Chondrocyte (in vitro differentiated cells): Measurements from ENCODE around the gene LIN52. TPM values are rescaled to one million over a fixed set of nuclear protein-coding genes. Genes with fewer than 3 reads are reported as not detected.

Source experiments
- DNase-seq: peaks from one replicate; pipeline ENCODE4 v3.0.0; 2021; ENCODE audit warnings: mixed read lengths, low spot score
- H3K27ac Mint-ChIP-seq: one replicate; pipeline ENCODE4 v1.8.0; 2021; ENCODE audit warnings: mild to moderate bottlenecking, moderate library complexity, mixed read lengths; ENCODE audit not compliant: unreplicated experiment
- H3K27me3 Mint-ChIP-seq: 2 replicates; pipeline ENCODE4 v1.8.0; 2021; ENCODE audit warnings: low read depth, mixed read lengths
- H3K36me3 Mint-ChIP-seq: 2 replicates; pipeline ENCODE4 v1.8.0; 2021; ENCODE audit warnings: low read depth, mixed read lengths
- H3K4me1 Mint-ChIP-seq: 2 replicates; pipeline ENCODE4 v1.8.0; 2021; ENCODE audit warnings: low read depth, mild to moderate bottlenecking, mixed read lengths
- H3K4me3 Mint-ChIP-seq: one replicate; pipeline ENCODE4 v1.8.0; 2021; ENCODE audit warnings: mild to moderate bottlenecking, moderate library complexity, mixed read lengths; ENCODE audit not compliant: unreplicated experiment
- H3K9me3 Mint-ChIP-seq: 2 replicates; pipeline ENCODE4 v1.8.0; 2021; ENCODE audit warnings: low read depth, mixed read lengths
- long read RNA-seq: library from polyadenylated mRNA; stranded (forward); transcript quantifications from one replicate; pipeline ENCODE4 v2.0.0, GENCODE V29; 2021
- total RNA-seq: library from RNA; stranded (reverse); gene quantifications from 3 replicates; pipeline ENCODE4 v1.2.1, GENCODE V29; 2021
- TF ChIP-seq, protein P1 (sequence below): fragments of 200-600 bp; sonication (generic); IDR thresholded peaks from 2 replicates; pipeline ENCODE4 v1.5.0; 2021; ENCODE audit warnings: antibody characterized with exemption, mild to moderate bottlenecking, moderate library complexity

The LIN52 gene, protein sequence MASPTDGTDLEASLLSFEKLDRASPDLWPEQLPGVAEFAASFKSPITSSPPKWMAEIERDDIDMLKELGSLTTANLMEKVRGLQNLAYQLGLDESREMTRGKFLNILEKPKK
- 6.6 to 9.3 TPM (median 7.5 TPM) in 3 replicates for total RNA-seq
- long read RNA-seq, transcript LIN52-205 (6 exons, 2,776 nt), result major isoform, 19 of 22 reads
- long read RNA-seq, partial matches to known transcripts, result 0 of 22 reads
- long read RNA-seq, other reads (novel, unspliced or antisense), result 2 of 22 reads

DNA sequence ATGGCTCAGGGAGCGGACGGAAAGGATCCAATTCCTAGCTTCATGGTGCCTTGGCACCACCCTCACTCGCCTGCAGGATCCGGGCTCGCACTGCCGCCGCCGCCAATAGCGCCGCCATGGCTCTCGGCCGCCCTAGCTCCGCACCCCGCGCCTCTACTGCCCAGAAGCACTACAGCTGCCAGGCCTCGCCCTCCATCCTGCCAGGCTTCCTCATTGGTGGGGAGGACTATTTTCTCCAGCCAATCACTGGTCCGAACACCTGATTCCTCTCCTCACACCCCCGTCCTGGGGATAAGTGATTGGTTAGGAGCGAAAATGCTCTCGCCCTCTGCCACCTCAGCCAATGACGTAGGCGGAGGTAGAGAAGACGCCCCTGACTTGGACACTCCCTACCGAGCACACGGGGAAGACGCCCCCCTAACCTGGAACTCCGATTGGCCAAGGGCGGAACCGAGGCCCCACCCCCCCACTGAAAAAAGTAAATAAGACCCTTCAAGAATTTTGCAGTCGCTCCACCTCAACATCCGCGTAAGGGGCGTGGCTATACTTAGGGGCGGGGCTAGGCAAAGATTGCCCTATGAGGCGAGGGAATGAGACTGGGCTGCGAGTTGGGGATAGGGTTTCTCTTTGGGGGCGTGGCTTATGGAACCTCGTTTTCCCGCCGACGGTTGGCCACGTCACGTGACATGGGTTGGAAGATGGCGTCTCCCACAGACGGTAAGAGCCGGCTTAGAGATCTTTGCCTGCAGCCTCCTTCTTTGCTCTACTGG lies at the start of gene LIN52, which contains the start of gene ALDH6A1:
Gene LIN52 (plus strand): TSS at position 680 of the 770 bp plus-strand sequence. CDS start 19 bp downstream, at position 699.
Gene ALDH6A1 (minus strand): TSS at position 177 of the 770 bp plus-strand sequence. CDS start 59 bp downstream, at position 118.
- DNase-seq, result peak; percentile 99
- Mint-ChIP-seq H3K27me3 (no peaks in the 10 kb centered on the region), H3K9me3 (no peaks in the 10 kb centered on the region), H3K27ac (peak within 1 kb of the TSS; percentile 97), H3K4me1 (peaks cover 25% of the 10 kb centered on the region), H3K36me3 (peaks cover 2% of the 10 kb centered on the region), H3K4me3 (peak within 1 kb of the TSS; percentile 96)
- TF ChIP-seq, protein P1, sequence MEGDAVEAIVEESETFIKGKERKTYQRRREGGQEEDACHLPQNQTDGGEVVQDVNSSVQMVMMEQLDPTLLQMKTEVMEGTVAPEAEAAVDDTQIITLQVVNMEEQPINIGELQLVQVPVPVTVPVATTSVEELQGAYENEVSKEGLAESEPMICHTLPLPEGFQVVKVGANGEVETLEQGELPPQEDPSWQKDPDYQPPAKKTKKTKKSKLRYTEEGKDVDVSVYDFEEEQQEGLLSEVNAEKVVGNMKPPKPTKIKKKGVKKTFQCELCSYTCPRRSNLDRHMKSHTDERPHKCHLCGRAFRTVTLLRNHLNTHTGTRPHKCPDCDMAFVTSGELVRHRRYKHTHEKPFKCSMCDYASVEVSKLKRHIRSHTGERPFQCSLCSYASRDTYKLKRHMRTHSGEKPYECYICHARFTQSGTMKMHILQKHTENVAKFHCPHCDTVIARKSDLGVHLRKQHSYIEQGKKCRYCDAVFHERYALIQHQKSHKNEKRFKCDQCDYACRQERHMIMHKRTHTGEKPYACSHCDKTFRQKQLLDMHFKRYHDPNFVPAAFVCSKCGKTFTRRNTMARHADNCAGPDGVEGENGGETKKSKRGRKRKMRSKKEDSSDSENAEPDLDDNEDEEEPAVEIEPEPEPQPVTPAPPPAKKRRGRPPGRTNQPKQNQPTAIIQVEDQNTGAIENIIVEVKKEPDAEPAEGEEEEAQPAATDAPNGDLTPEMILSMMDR, result peak; percentile 43

DNA sequence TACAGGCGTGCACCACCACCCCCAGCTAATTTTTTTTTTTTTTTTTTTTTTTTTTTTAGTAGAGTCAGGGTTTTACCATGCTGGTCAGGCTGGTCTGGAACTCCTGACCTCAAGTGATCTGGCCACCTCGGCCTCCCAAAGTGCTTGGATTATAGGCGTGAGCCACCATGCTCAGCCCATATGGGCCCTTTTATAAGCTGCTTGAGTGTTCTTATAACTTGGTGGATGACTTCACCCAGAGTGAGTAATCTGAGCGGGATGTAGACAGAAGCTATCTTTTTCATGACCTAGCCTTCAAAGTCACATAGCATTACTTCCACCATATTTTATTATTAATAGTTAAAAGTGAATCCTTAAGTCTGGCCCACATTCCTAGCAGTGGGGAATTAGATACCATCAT lies 49.2 kb upstream of the LIN52 start:
- Mint-ChIP-seq H3K27ac (no peak overlapping the region), H3K36me3 (peaks cover 9% of the 10 kb centered on the region), H3K4me1 (no peaks in the 10 kb centered on the region), H3K4me3 (no peak overlapping the region), H3K9me3 (no peaks in the 10 kb centered on the region), H3K27me3 (no peaks in the 10 kb centered on the region)
- TF ChIP-seq, protein P1, result no peak
- DNase-seq, result no peak

DNA sequence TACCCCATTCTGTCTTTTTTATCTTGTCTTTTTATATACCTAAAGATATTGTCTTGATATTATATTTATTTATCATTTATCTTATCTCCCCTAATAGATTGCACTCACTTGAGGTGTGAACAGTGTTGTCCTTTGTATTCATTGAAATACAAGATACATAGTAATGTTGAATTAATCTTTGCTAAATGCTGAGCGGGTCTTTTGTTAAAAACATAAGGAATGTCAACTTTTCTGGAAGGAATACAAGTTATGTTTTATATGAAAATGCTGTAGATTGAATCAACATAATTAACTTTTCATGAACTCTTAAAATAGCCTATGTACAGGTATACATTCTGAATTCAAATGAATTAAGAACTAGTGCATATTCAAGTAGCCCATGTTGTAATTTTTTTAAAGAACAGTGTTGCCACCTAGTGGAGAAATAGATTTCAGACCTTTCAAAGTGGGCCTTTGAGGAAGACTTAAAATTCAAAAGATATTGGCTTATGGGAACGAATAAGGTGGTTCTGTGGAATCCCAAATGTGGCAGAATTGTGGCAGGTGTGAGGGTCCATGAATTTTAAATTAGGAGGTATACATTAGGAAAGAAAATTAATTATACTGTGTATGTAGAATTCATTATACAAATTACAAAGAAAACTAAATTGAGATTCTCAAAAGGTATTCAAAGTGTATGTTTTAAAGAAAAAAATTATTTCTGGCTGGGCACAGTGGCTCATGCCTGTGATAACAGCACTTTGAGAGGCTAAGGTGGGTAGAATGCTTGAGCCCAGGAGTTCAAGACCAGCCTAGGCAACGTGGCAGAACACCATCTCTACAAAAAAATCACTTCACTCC lies 46.5 kb upstream of the LIN52 start:
- Mint-ChIP-seq H3K27ac (no peak overlapping the region), H3K4me1 (no peaks in the 10 kb centered on the region), H3K4me3 (no peak overlapping the region), H3K36me3 (peaks cover 7% of the 10 kb centered on the region), H3K9me3 (no peaks in the 10 kb centered on the region), H3K27me3 (no peaks in the 10 kb centered on the region)
- DNase-seq, result no peak
- TF ChIP-seq, protein P1, result peak; percentile 91

DNA sequence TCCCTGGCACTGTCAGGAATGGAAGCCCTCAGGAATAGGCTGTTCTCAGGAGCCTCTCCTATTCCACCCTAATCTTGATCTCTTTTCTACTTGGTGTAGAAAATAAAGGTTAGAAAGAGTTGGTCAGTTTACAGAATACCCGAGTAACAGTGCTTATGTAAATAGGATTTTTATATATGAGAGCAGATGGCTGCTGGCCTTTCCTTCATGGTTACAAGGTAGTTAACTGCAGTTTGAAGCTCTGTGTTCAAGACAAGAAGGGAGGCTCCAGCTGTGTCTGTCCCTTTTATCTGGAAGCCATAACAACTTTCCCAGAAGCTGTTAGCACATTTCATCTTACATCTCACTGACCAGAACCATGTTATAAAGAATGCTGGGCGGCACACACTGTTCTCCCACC lies 42.5 kb upstream of the LIN52 start:
- Mint-ChIP-seq H3K4me3 (no peak overlapping the region), H3K27ac (no peak overlapping the region), H3K27me3 (no peaks in the 10 kb centered on the region), H3K9me3 (no peaks in the 10 kb centered on the region), H3K36me3 (peaks cover 6% of the 10 kb centered on the region), H3K4me1 (no peaks in the 10 kb centered on the region)
- TF ChIP-seq, protein P1, result no peak
- no peak for DNase-seq

DNA sequence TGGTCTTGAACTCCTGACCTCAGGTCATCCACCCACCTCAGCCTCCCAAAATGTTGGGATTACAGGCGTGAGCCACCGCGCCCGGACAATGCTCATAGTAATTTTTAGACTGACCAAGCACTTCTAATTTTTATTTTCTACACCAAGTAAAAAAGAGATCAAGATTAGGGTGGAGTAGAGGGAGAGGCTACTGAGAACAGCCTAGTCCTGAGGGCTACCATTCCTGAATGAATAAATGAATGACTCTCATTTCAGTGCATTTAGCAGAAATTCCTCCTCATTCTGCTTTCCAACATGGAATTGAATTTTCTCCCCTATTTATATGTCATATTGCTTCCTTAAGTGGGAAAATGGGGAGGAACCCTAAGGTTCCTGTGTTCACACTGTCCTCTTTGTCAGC lies 39.2 kb upstream of the LIN52 start:
- Mint-ChIP-seq H3K9me3 (no peaks in the 10 kb centered on the region), H3K27me3 (no peaks in the 10 kb centered on the region), H3K4me1 (no peaks in the 10 kb centered on the region), H3K4me3 (no peak overlapping the region), H3K36me3 (peaks cover 5% of the 10 kb centered on the region), H3K27ac (no peak overlapping the region)
- no peak for DNase-seq
- TF ChIP-seq, protein P1, result no peak
